ENCODE measurements around the gene CHEK2.
"Not testable (repeated sequence)": the region's sequence is repeated elsewhere in the genome, so short reads cannot be mapped to it uniquely, and the experiment has no call there.

The CHEK2 gene

DNA sequence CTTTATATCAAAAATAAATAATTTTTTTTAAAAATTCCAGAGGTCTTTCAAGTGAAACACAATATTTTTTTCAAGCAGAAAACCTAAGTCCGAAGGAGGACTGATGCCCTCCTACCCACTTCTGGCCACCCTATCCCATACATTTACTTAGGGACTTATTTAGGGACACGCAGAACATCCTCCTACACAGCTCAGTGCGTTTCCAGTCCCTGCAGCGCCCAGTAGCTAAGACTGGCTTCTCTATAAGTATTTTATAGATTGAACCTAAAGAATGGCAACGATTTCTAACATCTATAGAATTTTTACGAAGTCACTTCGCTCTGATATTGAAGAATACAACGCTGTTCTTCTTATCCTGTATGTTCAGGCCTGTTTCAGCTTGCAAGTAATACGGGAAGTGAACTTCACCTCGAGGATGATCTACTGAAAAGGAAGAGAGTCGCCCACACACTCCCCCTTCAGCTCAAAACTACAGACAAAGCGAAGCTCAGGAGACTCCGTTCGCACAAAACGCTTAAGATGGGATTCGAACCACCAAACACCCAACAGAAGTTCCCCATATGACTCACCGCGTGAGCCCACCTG is 328 bp downstream of the CHEK2 start:
- no peak for DNase-seq

- not testable (repeated sequence) for DNase-seq
These were observed 2.7 kb downstream of the CHEK2 start for GRCh38 chr22:28738876-28739275.

DNA sequence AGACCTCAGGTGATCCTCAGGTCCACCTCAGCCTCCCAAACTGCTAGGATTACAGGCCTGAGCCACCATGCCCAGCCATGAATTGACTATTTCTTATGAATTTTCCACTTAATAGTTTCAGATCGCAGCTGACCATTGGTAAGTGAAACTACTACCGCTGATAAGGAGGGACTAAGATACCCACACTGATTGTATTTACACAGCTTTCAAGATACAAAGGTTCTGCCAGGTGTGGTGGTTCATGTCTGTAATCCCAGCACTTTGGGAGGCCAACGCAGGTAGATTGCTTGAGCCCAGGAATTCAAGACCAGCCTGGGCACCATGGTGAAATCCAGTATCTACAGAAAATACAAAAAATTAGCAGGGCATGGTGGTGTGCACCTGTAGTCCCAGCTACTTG is 3.9 kb downstream of the CHEK2 start:
- no peak for DNase-seq

GRCh38 chr22:28736301-28737155 is 5.1 kb downstream of the CHEK2 start:
- DNase-seq: no peak

- DNase-seq: no peak
These were observed 7.2 kb downstream of the CHEK2 start for GRCh38 chr22:28734393-28734792.

DNA sequence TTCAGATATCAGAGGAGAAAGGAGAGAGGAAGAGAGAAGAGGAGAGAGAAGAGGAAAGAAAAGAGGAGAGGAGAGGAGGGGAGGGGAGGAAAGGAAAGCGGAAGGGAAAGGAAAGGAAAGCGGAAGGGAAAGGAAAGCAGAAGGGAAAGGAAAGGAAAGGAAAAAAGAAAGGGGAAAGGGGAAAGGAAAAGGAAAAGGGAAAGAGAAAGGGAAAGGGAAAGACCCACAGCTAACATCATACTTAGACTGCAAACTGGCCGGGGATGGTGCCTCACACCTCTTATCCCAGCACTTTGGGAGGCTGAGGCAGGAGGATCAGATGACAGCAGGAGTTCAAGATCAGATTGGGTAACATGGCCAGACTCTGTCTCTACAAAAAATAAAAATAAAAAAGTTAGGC is 11.4 kb downstream of the CHEK2 start:
- peak; percentile 56 to 74 (median 71) for DNase-seq

GRCh38 chr22:28728621-28729313 is 12.9 kb downstream of the CHEK2 start:
- peak; percentile 62 to 82 (median 69) for DNase-seq

DNA sequence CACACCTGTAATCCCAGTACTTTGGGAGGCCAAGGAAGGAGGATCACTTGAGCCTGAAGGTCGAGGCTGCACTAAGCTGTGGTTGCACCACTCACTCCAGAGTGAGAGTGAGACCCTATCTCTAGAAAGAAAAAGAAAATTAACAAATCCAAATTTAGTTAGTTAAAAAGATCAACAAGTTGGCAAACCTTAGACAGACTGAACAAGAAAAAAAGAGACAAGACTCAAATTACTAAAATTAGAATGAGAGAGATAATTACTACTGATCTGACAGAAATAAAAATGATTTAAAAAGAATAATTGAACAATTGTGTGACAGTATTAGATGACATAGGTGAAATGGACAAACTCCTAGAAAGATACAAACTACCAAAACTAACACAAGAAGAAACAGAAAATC is 13.6 kb downstream of the CHEK2 start:
- DNase-seq: no peak

DNA sequence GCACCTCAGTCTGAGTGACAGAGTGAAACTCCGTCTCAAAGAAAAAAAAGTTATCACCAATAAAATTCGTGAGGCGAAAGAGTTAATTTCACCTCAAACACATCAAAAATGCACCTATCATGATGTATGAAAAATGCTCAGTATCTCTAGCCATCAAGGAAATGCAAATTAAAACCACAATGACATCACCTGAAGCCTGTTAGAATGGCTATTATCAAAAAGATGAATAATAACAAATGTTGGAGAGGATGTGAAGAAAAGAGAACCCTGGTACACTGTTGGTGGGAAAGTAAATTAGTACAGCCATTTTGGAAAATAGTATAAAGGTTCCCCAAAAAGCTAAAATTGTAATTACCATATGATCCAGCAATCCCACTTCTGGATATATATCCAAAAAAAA is 23.6 kb downstream of the CHEK2 start:
- no peak for DNase-seq

DNA sequence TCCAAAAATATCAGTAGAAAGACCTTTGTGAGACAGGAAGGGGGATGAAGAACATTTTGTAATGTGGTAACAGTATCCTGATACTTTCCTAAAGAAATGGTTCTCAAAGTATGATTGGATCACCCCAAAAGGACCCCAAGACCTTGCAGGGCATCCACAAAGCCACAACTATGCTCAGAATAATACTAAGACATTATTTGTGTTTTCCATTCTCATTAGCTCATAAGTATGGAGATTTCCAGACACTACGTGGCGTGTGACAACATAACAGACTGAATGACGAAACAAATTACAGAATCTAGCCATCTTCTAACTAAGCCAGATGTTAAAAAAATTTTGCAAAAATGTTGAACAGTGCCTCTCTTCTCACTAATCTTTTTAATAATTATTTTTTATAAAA is 24.9 kb downstream of the CHEK2 start:
- no peak for DNase-seq

- no peak for DNase-seq
These were observed 26.0 kb downstream of the CHEK2 start for GRCh38 chr22:28715611-28716010.

- peak in 2 of 3 donors; percentile 15 to 50 for DNase-seq
These were observed 27.5 kb downstream of the CHEK2 start for GRCh38 chr22:28714043-28714628.

DNA sequence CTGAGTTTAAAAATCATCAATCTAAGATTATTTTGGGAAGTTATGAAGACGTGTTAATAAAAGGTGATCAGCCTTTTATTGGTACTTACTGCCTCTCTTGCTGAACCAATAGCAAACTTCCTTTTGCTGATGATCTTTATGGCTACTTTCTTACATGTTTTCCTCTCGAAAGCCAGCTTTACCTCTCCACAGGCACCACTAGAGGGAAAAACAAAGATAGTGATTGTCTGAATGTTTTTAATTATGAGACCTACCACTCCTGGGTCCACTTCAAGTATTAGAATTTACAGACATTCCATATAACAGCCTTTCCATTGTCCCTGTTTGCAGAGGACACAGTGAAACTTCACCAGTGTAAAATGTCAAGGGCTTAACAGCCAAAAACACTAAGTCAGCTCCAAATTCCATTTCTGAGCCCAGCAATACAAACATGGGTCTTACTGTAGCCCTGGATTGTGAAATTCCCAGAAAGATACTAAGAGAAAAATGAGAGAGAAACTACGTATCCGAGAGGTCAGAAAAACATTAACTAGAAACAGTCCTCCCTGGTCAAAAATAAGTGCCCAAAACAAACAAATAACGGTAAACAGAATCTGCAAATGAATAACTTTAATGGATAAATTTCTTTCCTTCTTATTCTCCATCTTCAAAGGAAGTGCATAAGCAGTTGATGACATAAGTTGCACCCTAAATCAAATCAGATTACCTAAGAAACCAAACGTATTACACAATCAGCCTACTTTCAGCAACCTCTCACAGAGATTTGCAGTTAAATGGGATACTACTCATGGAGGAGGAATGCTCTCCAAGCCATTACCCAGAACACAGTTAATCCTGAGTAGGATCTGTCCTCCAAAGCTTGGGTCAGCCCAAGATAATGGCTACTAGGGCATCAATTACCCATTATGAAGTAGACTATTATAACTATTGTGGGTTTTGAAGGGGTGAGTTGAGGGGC is 29.5 kb downstream of the CHEK2 start:
- DNase-seq: peak in 2 of 3 donors; percentile 12 to 35

- DNase-seq: no peak
These were observed 30.3 kb downstream of the CHEK2 start for GRCh38 chr22:28711341-28711740.

DNA sequence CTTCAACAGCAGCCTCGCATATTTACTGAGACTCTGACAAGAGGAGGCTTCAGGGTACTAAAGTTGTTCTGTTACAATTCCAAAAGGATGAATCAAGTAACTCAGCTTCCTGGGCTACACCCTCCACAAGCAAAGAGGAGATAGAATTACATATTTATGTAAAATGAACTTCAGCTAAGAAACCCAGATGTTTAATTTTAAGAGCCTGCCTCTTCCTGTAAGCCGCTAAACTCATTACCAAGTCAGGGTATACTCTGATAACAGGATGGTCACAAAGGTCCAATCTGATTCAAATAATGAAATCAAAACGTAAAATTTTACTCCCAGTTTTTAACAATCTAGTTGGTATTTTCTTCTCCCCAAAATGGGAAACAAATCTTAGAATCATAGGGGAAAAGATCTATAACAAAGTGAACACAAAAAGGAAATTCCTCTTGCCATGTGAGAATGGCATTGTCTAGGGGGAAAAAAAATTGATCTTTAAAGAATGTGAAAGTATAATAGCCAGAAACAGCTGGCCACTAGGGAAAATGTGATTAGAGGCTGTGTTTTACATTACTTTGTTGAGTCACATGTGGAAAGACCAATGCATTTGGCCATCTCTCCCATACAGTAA is 30.9 kb downstream of the CHEK2 start:
- no peak for DNase-seq

GRCh38 chr22:28710107-28710506 is 31.5 kb downstream of the CHEK2 start:
- DNase-seq: no peak

GRCh38 chr22:28706845-28707244 is 34.8 kb downstream of the CHEK2 start:
- no peak for DNase-seq

- no peak for DNase-seq
These were observed 38.2 kb downstream of the CHEK2 start for GRCh38 chr22:28703436-28703835.

- DNase-seq: no peak
These were observed 38.7 kb downstream of the CHEK2 start for GRCh38 chr22:28702891-28703290.

DNA sequence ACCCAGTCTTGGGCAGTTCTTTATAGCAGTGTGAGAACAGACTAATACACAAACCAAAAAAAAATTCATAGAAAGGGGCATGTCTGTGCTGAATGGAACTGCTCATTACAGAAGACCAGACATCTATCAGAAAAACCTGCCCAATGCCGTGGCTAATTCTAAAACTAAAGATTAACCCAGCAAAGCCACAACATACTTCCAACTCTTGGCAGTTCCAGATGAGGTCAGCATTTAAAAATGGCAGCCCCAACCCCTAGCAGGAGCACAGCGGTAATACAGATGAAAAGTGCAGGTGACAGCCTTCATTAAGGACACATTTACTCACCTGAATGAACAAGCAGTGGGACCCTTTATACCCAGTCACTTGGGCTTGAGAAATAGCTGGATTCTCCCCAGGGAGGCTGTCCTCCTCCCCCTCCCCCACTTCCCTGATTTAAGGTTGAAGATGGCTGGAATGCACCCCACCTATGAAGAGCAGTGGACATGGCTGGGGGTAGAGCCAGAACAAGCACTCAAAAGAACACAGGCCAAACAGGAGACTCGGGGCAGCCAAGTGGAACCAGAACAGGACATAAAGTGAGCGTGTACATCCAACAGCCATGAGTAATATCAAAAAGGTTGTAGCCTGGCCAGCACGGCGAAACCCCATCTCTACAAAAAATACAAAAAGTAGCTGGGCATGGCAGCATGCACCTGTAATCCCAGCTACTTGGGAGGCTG is 48.4 kb downstream of the CHEK2 start:
- DNase-seq: not testable (repeated sequence)

- not testable (repeated sequence) for DNase-seq
These were observed 51.8 kb downstream of the CHEK2 start for GRCh38 chr22:28689796-28690195.

Data from suppressor macrophage treated with lipopolysaccharide for 1 hour (primary cell).